HUDEP-2 (cell line): ENCODE data around the gene PIK3C3.
A peak's percentile ranks its signal among the peaks of the same experiment; 100 is the strongest.
"Not testable (repeated sequence)": the region's sequence is repeated elsewhere in the genome, so short reads cannot be mapped to it uniquely, and the experiment has no call there.

Source experiments
- DNase-seq, 76 experiments: peaks; one replicate each; lab custom pipeline; 2025; ENCODE audit not compliant: unreplicated experiment in 76 of 76; lab: John Stamatoyannopoulos, UW

The PIK3C3 gene

DNA sequence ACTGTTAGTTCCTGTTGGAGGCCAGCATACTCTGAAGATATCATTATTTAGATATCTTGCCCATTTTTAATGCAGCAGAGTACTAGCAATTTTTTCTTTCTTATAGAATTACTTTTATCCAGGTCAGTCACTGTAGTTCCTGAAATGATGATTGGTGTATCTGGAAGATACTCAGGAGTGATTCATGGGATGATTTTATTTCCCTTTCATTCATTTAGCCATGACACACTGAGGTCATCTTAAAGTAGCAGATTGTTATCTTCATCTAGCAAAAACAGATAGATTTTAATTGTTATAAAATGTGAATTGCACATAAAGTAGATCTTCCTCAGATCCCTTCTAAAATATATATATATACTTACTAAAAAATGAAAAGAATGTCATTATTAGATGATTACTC lies 109.1 kb downstream of the PIK3C3 start:
- peak in 1 of 76 experiments; percentile 2 for DNase-seq

DNA sequence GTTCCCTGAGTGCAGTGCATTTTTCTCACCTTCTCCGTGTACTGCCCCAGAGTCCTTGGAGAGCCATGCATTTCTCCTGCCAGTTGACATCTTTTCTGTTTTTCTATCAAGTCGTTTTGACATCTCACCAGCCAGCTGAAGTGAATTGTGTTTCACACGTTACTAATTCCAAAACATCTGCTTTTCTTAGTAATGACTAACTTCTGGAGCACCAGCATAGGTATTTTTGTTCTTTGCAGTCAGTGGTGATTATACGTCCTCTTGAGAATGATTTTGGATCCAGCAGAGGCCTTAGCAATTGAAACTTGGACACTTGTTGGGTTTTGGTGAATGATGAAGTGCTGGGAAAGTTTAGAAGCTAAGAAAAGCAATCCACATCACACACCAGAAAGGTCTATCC lies 112.5 kb downstream of the PIK3C3 start:
- no peak for DNase-seq

DNA sequence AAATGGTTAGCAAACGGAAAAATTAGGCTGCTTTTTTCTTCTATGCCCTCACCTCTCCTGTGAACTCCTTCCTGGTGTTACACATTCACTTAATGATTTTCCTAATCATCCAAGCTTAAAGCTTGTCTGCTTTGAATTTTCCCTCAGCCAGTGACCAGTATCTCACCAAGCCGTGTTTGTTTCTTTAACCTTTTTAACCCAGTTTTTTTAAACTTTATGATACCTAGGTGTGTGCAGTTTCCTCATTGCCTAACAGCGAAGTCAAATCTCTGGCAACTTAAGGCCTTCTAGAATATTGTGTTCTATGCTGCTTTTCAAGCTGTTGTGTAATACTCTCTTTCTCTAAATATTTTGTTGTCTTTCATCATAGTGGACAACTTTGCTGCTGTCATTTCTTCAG lies 113.0 kb downstream of the PIK3C3 start:
- no peak for DNase-seq

- no peak for DNase-seq
Observed at GRCh38 chr18:42069036-42069435, 114.0 kb downstream of the PIK3C3 start.

GRCh38 chr18:42072407-42072806 lies 117.4 kb downstream of the PIK3C3 start:
- DNase-seq: no peak

DNA sequence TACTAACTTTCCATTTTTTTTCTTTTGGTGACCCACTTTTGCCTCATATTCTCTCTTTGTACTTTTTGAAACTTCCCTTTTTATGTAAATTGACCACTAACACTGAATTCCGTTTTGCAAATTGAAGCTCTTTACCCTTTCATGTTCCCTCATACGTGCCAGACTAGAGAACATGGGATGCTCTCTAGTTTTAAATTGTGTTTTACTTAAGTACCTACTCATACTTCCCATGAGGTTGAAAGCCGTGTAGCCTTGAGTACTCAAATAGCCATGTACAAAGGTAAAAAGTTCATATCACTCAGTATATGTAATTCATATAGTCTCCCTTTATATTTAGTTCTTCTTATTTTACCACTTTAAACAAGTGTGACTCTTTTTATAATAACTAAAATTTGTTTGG lies 119.7 kb downstream of the PIK3C3 start:
- DNase-seq: no peak

DNA sequence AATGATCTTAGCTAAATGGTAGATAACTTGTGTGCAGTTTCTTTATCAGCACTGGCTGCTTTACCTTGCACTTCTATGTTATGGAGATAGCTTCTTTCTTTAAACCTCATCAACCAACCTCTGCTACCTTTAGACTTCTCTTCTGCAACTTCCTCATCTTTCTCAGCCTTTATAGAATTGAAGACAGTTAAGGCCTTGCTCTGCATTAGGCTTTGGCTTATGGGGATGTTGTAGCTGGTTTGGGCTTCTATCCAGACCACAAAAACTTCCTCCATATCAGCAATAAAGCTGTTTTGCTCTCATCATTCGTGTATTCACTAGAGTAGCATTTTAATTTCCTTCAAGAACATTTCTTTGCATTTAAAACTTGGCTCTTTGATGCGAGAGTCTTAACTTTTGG lies 123.7 kb downstream of the PIK3C3 start:
- no peak for DNase-seq

DNA sequence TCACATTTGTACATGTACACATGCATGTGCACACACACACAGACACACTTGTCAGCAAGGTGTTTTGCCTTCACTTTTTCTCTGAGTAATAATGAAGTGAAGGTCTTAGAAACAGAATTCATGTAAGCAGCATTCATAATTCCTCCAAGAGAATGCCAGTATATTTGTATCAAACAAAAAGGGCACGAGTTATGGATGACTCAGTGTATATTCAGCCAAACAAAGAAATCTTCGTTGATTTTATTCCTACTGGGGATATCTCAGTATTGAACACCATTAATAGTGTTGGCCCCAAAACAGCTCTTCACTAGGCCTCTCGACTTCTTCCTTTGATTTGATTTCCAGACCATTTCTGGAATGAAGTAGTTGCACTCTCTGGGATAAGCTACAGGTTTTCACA lies 125.3 kb downstream of the PIK3C3 start:
- DNase-seq: no peak

- DNase-seq: no peak
Observed at GRCh38 chr18:42082415-42083234, 127.6 kb downstream of the PIK3C3 start.

- DNase-seq: no peak
Observed at GRCh38 chr18:42086288-42086687, 131.3 kb downstream of the PIK3C3 start.

GRCh38 chr18:42087235-42087634 lies 132.2 kb downstream of the PIK3C3 start:
- no peak for DNase-seq

- DNase-seq: no peak
Observed at GRCh38 chr18:42087876-42088275, 132.8 kb downstream of the PIK3C3 start.

GRCh38 chr18:42092848-42093247 lies 137.8 kb downstream of the PIK3C3 start:
- DNase-seq: no peak

GRCh38 chr18:42094875-42095274 lies 139.8 kb downstream of the PIK3C3 start:
- DNase-seq: no peak

- DNase-seq: no peak
Observed at GRCh38 chr18:42095732-42096377, 140.8 kb downstream of the PIK3C3 start.

DNA sequence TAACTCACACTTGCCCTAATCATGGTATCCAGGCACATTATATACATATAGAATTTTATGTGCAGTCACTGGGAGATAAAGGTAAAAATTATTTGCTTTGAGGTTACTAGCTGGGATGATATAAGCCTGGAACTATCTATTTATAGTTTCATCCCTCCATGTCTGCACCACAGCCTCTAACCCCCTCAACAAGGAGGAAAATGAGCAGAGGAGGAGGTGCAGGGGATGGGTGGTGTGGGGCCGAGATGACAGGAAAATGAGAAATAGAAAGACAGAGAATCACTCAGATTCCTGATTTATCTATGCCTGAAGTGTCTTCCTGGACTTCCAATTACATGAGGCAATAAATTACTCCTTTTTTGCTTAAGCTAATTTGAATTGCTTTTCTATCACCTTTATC lies 145.2 kb downstream of the PIK3C3 start:
- no peak for DNase-seq

DNA sequence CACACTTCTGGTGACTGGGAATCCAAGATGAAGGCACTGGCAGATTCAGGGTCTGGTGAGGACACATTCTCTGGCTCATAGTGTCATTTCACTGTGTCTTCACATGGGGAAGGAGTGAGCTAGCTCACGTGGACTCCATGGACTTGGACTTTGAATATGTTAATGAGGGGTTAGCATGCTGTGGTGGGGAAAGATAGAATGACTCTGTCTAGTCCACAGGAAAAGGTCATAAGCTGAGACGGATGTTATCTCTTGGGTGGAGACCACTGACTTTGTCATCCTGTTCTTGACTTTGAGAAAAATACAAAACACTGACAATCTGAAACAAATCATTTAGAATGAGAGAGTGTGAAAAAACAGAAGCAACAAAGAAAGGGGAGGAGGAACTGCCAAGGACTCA lies 145.9 kb downstream of the PIK3C3 start:
- no peak for DNase-seq

GRCh38 chr18:42105394-42105793 lies 150.4 kb downstream of the PIK3C3 start:
- no peak for DNase-seq

- DNase-seq: no peak
Observed at GRCh38 chr18:42106784-42107183, 151.8 kb downstream of the PIK3C3 start.

DNA sequence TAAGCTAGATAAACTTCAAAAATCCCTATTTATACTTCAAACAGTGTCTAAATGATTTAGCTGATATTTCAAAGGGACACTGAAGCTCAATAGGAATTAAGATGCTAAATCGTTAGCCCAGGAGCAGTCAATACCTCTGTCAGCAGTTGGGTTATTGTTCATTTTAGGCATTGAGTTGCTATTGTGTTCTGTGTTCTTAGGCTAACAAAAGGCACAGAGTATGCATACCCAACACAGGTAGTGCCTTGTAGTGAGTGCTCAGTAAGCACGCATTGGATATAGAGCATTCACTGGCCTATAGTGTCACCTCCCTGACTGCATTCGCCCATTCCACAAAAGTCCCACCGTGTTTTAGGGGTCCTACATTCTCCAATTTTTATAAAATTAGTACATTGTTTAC lies 152.3 kb downstream of the PIK3C3 start:
- no peak for DNase-seq

DNA sequence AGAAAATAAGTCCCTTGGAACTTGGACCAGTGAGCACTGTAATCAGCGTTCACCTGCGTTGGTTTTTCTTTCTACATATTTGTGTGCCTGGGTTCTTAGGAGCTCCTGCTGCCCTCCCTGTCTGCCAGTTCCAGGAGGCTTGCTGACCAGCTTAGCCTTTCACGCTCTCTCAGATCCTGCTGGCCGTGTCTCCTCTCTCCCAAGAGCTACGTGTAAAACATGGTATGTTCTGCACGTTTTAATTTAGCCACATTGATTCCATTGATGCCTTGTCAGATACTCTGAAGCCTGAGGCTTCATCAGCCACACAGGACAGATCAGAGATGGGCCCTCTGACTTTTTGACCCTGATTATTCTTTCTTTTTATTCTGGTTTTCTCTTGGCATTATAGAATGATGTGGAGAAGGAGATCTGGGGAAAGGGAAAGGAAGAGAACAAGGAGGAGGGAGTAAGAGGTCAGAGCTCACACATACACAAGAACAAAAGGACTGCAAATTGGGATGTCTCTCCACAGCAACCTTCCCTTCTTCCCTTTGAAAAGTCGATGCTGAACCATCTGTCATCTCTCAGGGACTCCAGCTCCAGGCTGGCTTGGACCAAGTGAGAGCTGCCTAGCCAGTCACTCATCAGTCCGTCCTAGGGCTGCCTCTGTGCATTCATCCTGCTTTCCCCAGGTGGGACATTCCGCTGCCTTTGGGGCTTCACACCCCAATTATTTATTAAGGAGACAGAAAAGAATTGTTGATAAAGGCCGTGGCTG lies 152.8 kb downstream of the PIK3C3 start:
- no peak for DNase-seq

- not testable (repeated sequence) for DNase-seq
Observed at GRCh38 chr18:42112147-42112546, 157.1 kb downstream of the PIK3C3 start.
